Panc1 (cell line): ENCODE measurements around the gene LHX4. TPM values are rescaled to one million over a fixed set of nuclear protein-coding genes. Genes with fewer than 3 reads are reported as not detected.

ENCODE experiments used
- ATAC-seq: fragments of 200-7000 bp; cut with Tn5 transposase; 2 replicates; pipeline ENCODE4 v1.9.1; 2020; ENCODE audit warnings: mild to moderate bottlenecking, moderate library complexity
- BruUV-seq: library from RNA; stranded (reverse); fragments of 400-500 nt; replicated peaks from 2 replicates; lab custom pipeline; 2021; lab: Mats Ljungman, UMichigan
- CTCF ChIA-PET: fragments of 300-600 bp; sonication (Branson Sonifier 250); formaldehyde crosslinking; loops from one replicate; lab custom pipeline; 2022; ENCODE audit warnings: antibody characterized with exemption; lab: Charles Lee
- POLR2A ChIA-PET: fragments of 300-600 bp; sonication (Branson Sonifier 250); formaldehyde crosslinking; loops from one replicate; lab custom pipeline; 2022; ENCODE audit warnings: antibody characterized with exemption; lab: Charles Lee
- DNase-seq: peaks from one replicate; pipeline ENCODE4 v3.0.0-alpha.2; 2010; ENCODE audit warnings: low read depth, low spot score
- H3K27ac ChIP-seq: 2 replicates; pipeline ENCODE4 v1.5.1; 2011; ENCODE audit warnings: mild to moderate bottlenecking, low read length, inconsistent platforms
- H3K27me3 ChIP-seq: fragments of 200-500 bp; sonication (Bioruptor generic); 2 replicates; pipeline ENCODE4 v1.6.0; 2014; ENCODE audit warnings: low read length, inconsistent platforms; ENCODE audit not compliant: control insufficient read depth, insufficient read depth
- H3K36me3 ChIP-seq: fragments of 200-500 bp; sonication (Bioruptor generic); 2 replicates; pipeline ENCODE4 v1.5.1; 2014; ENCODE audit warnings: inconsistent platforms, mild to moderate bottlenecking, low read length, moderate library complexity; ENCODE audit not compliant: control insufficient read depth, insufficient read depth
- H3K4me1 ChIP-seq: 2 replicates; pipeline ENCODE4 v1.5.1; 2011; ENCODE audit warnings: inconsistent platforms, mild to moderate bottlenecking, low read length, moderate library complexity; ENCODE audit not compliant: control insufficient read depth, insufficient read depth
- H3K4me3 ChIP-seq, 2 experiments: 2 replicates each; pipeline ENCODE4 v1.5.1; 2011 to 2012; ENCODE audit warnings: low read depth in 2 of 2, low read length in 2 of 2, mild to moderate bottlenecking in 2 of 2, inconsistent platforms in 1 of 2, moderate library complexity in 1 of 2
- H3K9me3 ChIP-seq: fragments of 200-500 bp; sonication (Bioruptor generic); 2 replicates; pipeline ENCODE4 v1.5.1; 2014; ENCODE audit warnings: low read depth, mild to moderate bottlenecking, inconsistent platforms, low read length, moderate library complexity; ENCODE audit not compliant: control insufficient read depth, insufficient read depth
- CTCF ChIP-seq: fragments of 450-650 bp; IDR thresholded peaks from 2 replicates; pipeline ENCODE4 v1.5.1; 2017; ENCODE audit warnings: mild to moderate bottlenecking
- POLR2AphosphoS5 ChIP-seq: IDR thresholded peaks from 2 replicates; pipeline ENCODE4 v1.6.1; 2012; ENCODE audit warnings: mild to moderate bottlenecking, low read depth, low read length, moderate library complexity
- REST ChIP-seq, 2 experiments: IDR thresholded peaks; 2 replicates each; pipeline ENCODE4 v1.6.1; 2011 to 2012; ENCODE audit warnings: low read depth in 2 of 2, control low read depth in 1 of 2, low read length in 1 of 2, mild to moderate bottlenecking in 1 of 2, moderate library complexity in 1 of 2; ENCODE audit not compliant: insufficient read depth in 1 of 2
- SIN3A ChIP-seq: IDR thresholded peaks from 2 replicates; pipeline ENCODE4 v1.6.1; 2012; ENCODE audit warnings: low read depth, mild to moderate bottlenecking, low read length, moderate library complexity, borderline replicate concordance; ENCODE audit not compliant: insufficient read depth
- TCF7L2 ChIP-seq: IDR thresholded peaks from 2 replicates; pipeline ENCODE4 v1.6.1; 2011; ENCODE audit warnings: mild to moderate bottlenecking, low read depth, low read length, inconsistent platforms
- in situ Hi-C: cut with HindIII; loops from 2 replicates; pipeline ENCODE4 v1.10.0; 2016; ENCODE audit warnings: low sequenced_read_pairs, low pct_unique_long_range_greater_than_20kb
- intact Hi-C: fragments of 100-400 bp; cut with micrococcal nuclease; formaldehyde crosslinking; loops from one replicate; pipeline ENCODE4 v1.10.0; 2022; ENCODE audit not compliant: unreplicated experiment
- total RNA-seq: library from RNA; stranded (reverse); gene quantifications from one replicate; pipeline ENCODE4 v1.2.1, GENCODE V29; 2021; ENCODE audit not compliant: unreplicated experiment

LHX4 gene
- total RNA-seq, 1 experiment from 2014 or later, result 0.72 TPM

GRCh38 chr1:180265201-180265600 is 35.1 kb downstream of the LHX4 start:
- no peak for TF ChIP-seq CTCF
- no peak for TF ChIP-seq TCF7L2
- no peak for TF ChIP-seq SIN3A
- no peak for TF ChIP-seq REST (IDR thresholded peaks at IDR 0.05; ENCODE audit: insufficient read depth in 1 of 2, low read depth in 2 of 2, low read length in 1 of 2)
- TF ChIP-seq POLR2AphosphoS5, result no peak
- ChIA-PET POLR2A (no interaction called here), CTCF (no interaction called here)
- no peaks in the 10 kb centered on the region for H3K4me1 ChIP-seq
- H3K36me3 ChIP-seq, result no peaks in the 10 kb centered on the region
- H3K27ac ChIP-seq, result no peak overlapping the region
- H3K27me3 ChIP-seq, result no peaks in the 10 kb centered on the region
- ATAC-seq (no peak), DNase-seq (no peak)
- no peak overlapping the region for H3K4me3 ChIP-seq
- BruUV-seq, result no TSS peak
- intact Hi-C loops (no loop called here), in situ Hi-C loops (no loop called here)
- H3K9me3 ChIP-seq, result no peaks in the 10 kb centered on the region

- ChIA-PET CTCF (no interaction called here), POLR2A (no interaction called here)
- H3K36me3 ChIP-seq, result no peaks in the 10 kb centered on the region
- no peak for ATAC-seq
- no peak overlapping the region for H3K27ac ChIP-seq
- no peaks in the 10 kb centered on the region for H3K27me3 ChIP-seq
- TF ChIP-seq CTCF (no peak), POLR2AphosphoS5 (no peak), REST (IDR thresholded peaks at IDR 0.05; ENCODE audit: insufficient read depth in 1 of 2, low read depth in 2 of 2, low read length in 1 of 2) (no peak), SIN3A (no peak), TCF7L2 (no peak)
- DNase-seq, result no peak
- H3K4me1 ChIP-seq, result no peaks in the 10 kb centered on the region
- in situ Hi-C loops (no loop called here), intact Hi-C loops (no loop called here)
- H3K9me3 ChIP-seq, result no peaks in the 10 kb centered on the region
- BruUV-seq, result no TSS peak
- H3K4me3 ChIP-seq, result no peak overlapping the region
Observed at GRCh38 chr1:180265871-180266270, 35.8 kb downstream of the LHX4 start.
